Lung (tissue), 12 donors: ENCODE measurements around the gene SYT8. TPM values are rescaled to one million over a fixed set of nuclear protein-coding genes. Genes with fewer than 3 reads are reported as not detected.

Experiments used
- ATAC-seq: fragments of 200-7000 bp; cut with Tn5 transposase; one replicate; pipeline ENCODE4 v1.9.1; 2020; ENCODE audit warnings: moderate number of reproducible peaks; ENCODE audit not compliant: insufficient read depth, low FRiP score
- DNase-seq, 3 donors: peaks; one replicate each; pipeline ENCODE4 v3.0.0-alpha.2; 2013 to 2017
- H3K27ac ChIP-seq, 2 donors: one replicate each; pipeline ENCODE4 v1.5.1; 2013; ENCODE audit warnings: mild to moderate bottlenecking in 2 of 2, moderate library complexity in 2 of 2, control low read depth in 1 of 2, inconsistent platforms in 1 of 2, low read depth in 1 of 2, low read length in 1 of 2
- H3K27me3 ChIP-seq, 3 donors: one replicate each; pipeline ENCODE4 v1.5.1; 2013; ENCODE audit warnings: low read length in 2 of 3; ENCODE audit not compliant: control insufficient read depth in 3 of 3, insufficient read depth in 3 of 3
- H3K36me3 ChIP-seq, 4 donors: one replicate each; pipeline ENCODE4 v1.5.1; 2013; ENCODE audit warnings: low read length in 4 of 4, mild to moderate bottlenecking in 1 of 4, moderate library complexity in 1 of 4; ENCODE audit not compliant: control insufficient read depth in 4 of 4, insufficient read depth in 4 of 4
- H3K4me1 ChIP-seq, 5 donors: one replicate each; pipeline ENCODE4 v1.5.1; 2013; ENCODE audit warnings: low read length in 5 of 5, mild to moderate bottlenecking in 2 of 5, moderate library complexity in 1 of 5; ENCODE audit not compliant: control insufficient read depth in 5 of 5, insufficient read depth in 5 of 5
- H3K4me3 ChIP-seq: one replicate; pipeline ENCODE4 v1.5.1; 2013; ENCODE audit warnings: mild to moderate bottlenecking, control low read depth, moderate library complexity
- H3K9ac ChIP-seq, 2 donors: one replicate each; pipeline ENCODE4 v1.5.1; 2013; ENCODE audit warnings: low read length in 2 of 2, control low read depth in 1 of 2; ENCODE audit not compliant: insufficient read depth in 1 of 2
- H3K9me3 ChIP-seq, 4 donors: one replicate each; pipeline ENCODE4 v1.5.1; 2013; ENCODE audit warnings: low read length in 3 of 4, mild to moderate bottlenecking in 1 of 4, moderate library complexity in 1 of 4; ENCODE audit not compliant: control insufficient read depth in 4 of 4, insufficient read depth in 3 of 4
- CTCF ChIP-seq: IDR thresholded peaks from 2 replicates; pipeline ENCODE4 v1.5.1; 2012; ENCODE audit warnings: mild to moderate bottlenecking; ENCODE audit errors: control extremely low read depth, extremely low read depth
- WGBS, 2 donors: extraction: QIAGEN DNeasy Blood & Tissue Kit; methylation state at CpG; one replicate each; pipeline ENCODE4 v1.1.7; 2013; 5-methylcytosine and 5-hydroxymethylcytosine counted together
- polyA plus RNA-seq, 2 donors: library from polyadenylated mRNA; stranded (reverse); fragments of 200-250 nt; gene quantifications; one replicate each; pipeline ENCODE4 v1.2.1, GENCODE V29; 2013
- total RNA-seq, 2 donors: library from RNA; depleted of rRNA in 1 of 2; stranded (reverse); fragments of >200 nt in 1 of 2; gene quantifications; one replicate each; pipeline ENCODE4 v1.2.1, GENCODE V29; 2014 to 2021
- donor health status: control.
- donor health status: control.
- donor health status: Bipolar disorder and iron deficiency.
- donor health status: healthy.
- donor health status: DM: yes; HTN: yes; CAD: no.

Gene SYT8
- total and polyA plus RNA-seq, 4 donors = 2.7 to 40.6 (median 16.9) TPM

- Histone ChIP-seq H3K27me3 (no peaks in the 10 kb centered on the region), H3K4me1 (peaks cover 0 to 28% (median 10%) of the 10 kb centered on the region in 5 donors), H3K27ac (peak overlapping the region in 1 of 2 donors; percentile 93), H3K4me3 (no peak overlapping the region), H3K9me3 (no peaks in the 10 kb centered on the region), H3K36me3 (no peaks in the 10 kb centered on the region), H3K9ac (no peak overlapping the region)
- no peak for TF ChIP-seq CTCF
- WGBS, 2 donors = 91 to 95% methylated on average over 13 of the region's 13 CpGs
- ATAC-seq (no peak), DNase-seq (peak in 1 of 3 donors; percentile 8)
Observed at GRCh38 chr11:1879342-1879940, 44.7 kb downstream of the SYT8 start.

- no peak overlapping the region for H3K9ac ChIP-seq
- peak overlapping the region; percentile 43 to 93 for H3K27ac ChIP-seq
- H3K36me3 ChIP-seq = no peaks in the 10 kb centered on the region
- no peak for TF ChIP-seq CTCF
- DNase-seq (peak in 1 of 3 donors; percentile 14), ATAC-seq (no peak)
- no peaks in the 10 kb centered on the region for H3K27me3 ChIP-seq
- peaks cover 0 to 28% (median 10%) of the 10 kb centered on the region in 5 donors for H3K4me1 ChIP-seq
- no peaks in the 10 kb centered on the region for H3K9me3 ChIP-seq
- H3K4me3 ChIP-seq = no peak overlapping the region
- 81 to 83% methylated on average over 32 of the region's 32 CpGs for WGBS, 2 donors
Observed at GRCh38 chr11:1879941-1880720, 45.3 kb downstream of the SYT8 start.

- no peak for ATAC-seq
- Histone ChIP-seq H3K27ac (peak overlapping the region in 1 of 2 donors; percentile 93), H3K36me3 (no peaks in the 10 kb centered on the region), H3K4me1 (peaks cover 0 to 28% (median 10%) of the 10 kb centered on the region in 5 donors), H3K4me3 (no peak overlapping the region), H3K9me3 (no peaks in the 10 kb centered on the region), H3K27me3 (no peaks in the 10 kb centered on the region), H3K9ac (no peak overlapping the region)
- 85% methylated on average over 9 of the region's 9 CpGs for WGBS, 2 donors
- DNase-seq = peak in 1 of 3 donors; percentile 5
- no peak for TF ChIP-seq CTCF
Observed at GRCh38 chr11:1880746-1881441, 46.1 kb downstream of the SYT8 start.
